GM12875 (cell line): ENCODE data around the gene USP40.

Source experiments
- H3K4me3 ChIP-seq: one replicate; pipeline ENCODE4 v1.5.1; 2011; ENCODE audit warnings: low read depth, low read length, control low read depth
- TF ChIP-seq, protein P1 (sequence below): IDR thresholded peaks from 2 replicates; pipeline ENCODE4 v1.5.1; 2011; ENCODE audit warnings: low read depth, mild to moderate bottlenecking, control low read depth, inconsistent platforms, low read length, moderate library complexity, borderline replicate concordance; ENCODE audit not compliant: insufficient read depth

The USP40 gene

DNA sequence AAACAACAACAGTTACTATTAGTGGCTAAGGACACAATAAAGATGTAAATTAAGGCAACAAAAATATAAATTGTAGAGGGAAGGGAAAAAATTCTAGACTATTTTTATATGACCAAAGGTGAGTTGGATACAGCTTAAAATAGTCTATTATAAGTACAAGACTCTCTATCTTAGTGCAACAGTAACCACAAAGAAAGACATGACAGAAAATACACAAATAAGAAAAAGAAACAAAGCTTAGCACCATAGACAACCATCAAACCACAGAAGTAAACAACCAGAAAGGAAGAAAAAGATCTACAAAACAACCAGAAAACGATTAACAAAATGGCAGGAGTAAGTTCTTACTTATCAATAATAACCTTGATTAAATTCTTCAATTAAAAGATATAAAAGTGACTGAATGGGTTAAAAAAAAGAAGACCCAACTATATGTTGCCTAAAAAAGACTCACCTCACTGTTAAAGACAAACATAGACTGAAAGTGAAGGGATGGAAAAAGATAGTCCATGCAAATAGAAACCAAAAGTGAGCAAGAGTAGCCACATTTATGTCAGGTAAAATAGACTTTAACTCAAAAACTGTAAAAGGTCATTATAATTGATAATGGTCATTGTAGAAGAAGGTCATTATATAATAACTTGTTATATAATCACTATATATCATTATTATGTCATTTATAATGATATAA, 62.5 kb downstream of the USP40 start:
- TF ChIP-seq, protein P1, sequence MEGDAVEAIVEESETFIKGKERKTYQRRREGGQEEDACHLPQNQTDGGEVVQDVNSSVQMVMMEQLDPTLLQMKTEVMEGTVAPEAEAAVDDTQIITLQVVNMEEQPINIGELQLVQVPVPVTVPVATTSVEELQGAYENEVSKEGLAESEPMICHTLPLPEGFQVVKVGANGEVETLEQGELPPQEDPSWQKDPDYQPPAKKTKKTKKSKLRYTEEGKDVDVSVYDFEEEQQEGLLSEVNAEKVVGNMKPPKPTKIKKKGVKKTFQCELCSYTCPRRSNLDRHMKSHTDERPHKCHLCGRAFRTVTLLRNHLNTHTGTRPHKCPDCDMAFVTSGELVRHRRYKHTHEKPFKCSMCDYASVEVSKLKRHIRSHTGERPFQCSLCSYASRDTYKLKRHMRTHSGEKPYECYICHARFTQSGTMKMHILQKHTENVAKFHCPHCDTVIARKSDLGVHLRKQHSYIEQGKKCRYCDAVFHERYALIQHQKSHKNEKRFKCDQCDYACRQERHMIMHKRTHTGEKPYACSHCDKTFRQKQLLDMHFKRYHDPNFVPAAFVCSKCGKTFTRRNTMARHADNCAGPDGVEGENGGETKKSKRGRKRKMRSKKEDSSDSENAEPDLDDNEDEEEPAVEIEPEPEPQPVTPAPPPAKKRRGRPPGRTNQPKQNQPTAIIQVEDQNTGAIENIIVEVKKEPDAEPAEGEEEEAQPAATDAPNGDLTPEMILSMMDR = no peak
- H3K4me3 ChIP-seq = no peak overlapping the region

DNA sequence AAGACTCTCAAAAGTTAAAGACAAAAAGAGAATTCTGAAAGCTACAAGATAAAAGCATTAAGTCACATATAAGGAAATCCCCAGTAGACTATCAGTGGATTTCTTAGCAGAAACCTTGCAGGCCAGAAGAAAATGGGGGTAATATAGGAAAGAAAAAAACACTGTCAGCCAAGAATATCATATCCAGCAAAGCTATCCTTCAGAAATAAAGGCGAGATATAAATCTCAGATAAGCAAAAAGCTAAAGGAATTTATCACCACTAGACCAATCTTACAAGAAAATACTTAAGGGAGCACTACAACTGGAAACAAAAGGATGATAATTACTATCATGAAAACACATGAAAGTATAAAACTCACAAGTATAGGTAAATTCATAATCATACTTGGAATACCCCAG, 63.1 kb downstream of the USP40 start:
- no peak overlapping the region for H3K4me3 ChIP-seq
- TF ChIP-seq, protein P1 = no peak

DNA sequence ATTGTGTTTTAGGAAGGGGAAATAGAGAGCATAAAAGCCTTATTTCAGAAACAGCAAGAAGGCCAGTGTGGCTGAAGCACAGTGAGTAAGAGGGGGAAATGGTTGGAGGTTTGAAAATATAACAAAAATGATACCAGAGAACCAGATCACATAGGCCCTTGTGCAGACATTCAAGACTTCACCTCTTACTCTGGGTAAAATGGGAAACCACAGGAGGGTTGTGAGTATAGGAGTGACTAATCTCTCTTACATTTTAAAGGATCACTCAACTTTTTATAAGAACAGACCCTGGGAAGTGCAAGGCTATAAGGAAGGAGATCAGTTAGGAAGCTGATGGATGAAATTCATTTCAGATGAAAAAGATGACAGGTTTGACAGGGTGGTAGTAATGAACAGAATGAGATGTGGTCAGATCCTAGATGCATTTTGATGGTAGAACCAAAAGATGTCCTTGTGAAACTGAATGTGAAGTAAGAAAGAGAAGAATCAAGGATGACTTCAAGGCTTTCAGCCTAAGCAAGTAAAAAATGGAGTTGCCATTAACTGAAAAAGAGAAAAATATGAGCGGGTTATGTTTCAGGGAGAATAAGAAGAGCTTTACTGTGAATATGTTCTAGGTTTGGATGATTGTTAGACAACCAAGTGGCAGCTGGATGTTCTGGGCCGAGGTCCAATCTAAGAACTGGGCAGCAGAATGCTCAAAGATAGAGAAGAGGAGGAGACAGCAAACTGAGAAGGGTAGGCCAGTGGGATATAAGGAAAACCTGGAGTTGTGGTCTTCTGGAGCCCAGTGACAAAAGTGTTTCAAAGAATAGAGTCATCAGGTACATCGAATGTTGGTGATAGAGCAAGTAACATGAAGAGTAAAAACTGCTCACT, 65.1 kb downstream of the USP40 start:
- TF ChIP-seq, protein P1 = no peak
- no peak overlapping the region for H3K4me3 ChIP-seq

DNA sequence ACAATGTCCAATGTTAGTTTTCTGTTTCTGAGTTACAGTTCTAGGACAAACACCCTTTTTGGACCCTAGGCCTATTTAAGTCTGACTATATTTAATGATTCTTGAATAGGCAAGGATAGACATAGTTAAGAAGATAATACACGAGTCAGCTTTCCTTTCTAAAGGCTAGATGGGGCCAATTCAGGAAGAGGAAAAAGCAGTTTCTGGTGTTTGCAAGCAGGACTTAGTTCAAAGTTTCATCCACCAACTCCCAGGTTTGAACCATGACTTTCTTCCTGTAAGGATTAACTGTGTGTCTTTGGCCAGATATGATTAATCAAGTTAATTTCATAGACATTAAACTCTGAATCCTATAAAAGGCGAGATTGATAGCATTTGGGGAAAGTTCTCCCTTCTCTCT, 66.7 kb downstream of the USP40 start:
- no peak overlapping the region for H3K4me3 ChIP-seq
- TF ChIP-seq, protein P1 = no peak

DNA sequence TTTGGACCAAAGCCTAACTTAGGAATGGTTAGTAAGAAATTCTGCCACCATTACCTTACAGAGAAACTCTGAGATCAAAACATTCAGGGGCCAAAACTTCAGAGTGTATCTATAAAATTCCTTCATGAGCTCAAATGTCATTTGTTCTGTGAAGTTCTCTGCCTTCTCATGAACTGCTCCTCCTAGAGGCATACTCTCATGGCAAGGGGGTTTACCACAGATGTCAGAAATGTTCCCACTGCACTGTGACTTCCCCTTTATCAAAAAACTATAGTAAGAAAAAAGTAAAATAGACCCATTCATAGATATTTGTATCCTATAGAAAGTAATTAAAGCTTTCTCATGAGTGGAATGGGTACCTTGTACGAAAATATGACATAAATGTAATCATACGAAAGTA, 68.5 kb downstream of the USP40 start:
- no peak overlapping the region for H3K4me3 ChIP-seq
- TF ChIP-seq, protein P1 = no peak

DNA sequence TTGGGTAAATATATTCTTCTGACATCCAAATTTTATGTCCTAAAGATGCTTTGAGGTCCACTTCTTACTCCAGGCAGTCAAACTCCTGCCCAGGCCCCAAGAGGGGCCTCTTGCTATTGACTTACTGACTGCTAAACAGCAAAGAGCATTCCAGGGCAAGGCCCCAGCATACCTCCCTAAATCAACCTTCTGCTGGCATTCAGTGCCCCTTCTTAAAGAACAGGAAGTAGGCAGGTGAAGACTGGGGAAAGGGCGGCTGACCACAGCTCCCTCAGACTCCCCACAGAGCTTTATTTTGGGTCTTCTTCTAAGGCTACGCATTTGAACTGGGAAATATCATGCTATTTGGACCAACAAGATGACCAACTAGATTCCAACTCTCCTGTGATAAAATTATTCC, 68.9 kb downstream of the USP40 start:
- TF ChIP-seq, protein P1 = no peak
- H3K4me3 ChIP-seq = no peak overlapping the region
